Trophoblast cell (in vitro differentiated cells and primary cell): ENCODE results near the gene PHF21B.

ENCODE experiments used
- DNase-seq, 2 donors: peaks; one replicate each; pipeline ENCODE4 v3.0.0-alpha.2; 2016
- H2AFZ ChIP-seq: 2 replicates; pipeline ENCODE4 v1.6.1; 2013; ENCODE audit warnings: low read length, moderate library complexity, mild to moderate bottlenecking; ENCODE audit not compliant: insufficient read depth, poor library complexity
- H2AK5ac ChIP-seq: 2 replicates; pipeline ENCODE4 v1.6.1; 2013; ENCODE audit warnings: mild to moderate bottlenecking, low read length
- H2BK120ac ChIP-seq: 2 replicates; pipeline ENCODE4 v1.6.1; 2013; ENCODE audit warnings: low read length, mild to moderate bottlenecking, moderate library complexity; ENCODE audit not compliant: insufficient read depth, poor library complexity
- H2BK12ac ChIP-seq: 2 replicates; pipeline ENCODE4 v1.6.1; 2013; ENCODE audit warnings: mild to moderate bottlenecking, low read length, moderate library complexity
- H2BK5ac ChIP-seq: 2 replicates; pipeline ENCODE4 v1.6.1; 2013; ENCODE audit warnings: low read length, low read depth, moderate library complexity, mild to moderate bottlenecking; ENCODE audit not compliant: poor library complexity
- H3K14ac ChIP-seq: 2 replicates; pipeline ENCODE4 v1.6.1; 2013; ENCODE audit warnings: mild to moderate bottlenecking, low read length
- H3K18ac ChIP-seq: 2 replicates; pipeline ENCODE4 v1.6.1; 2013; ENCODE audit warnings: mild to moderate bottlenecking, low read length
- H3K23ac ChIP-seq: 2 replicates; pipeline ENCODE4 v1.6.1; 2013; ENCODE audit warnings: low read length
- H3K27ac ChIP-seq: 2 replicates; pipeline ENCODE4 v1.5.1; 2013; ENCODE audit warnings: low read depth, mild to moderate bottlenecking, inconsistent platforms, low read length, moderate library complexity
- H3K27me3 ChIP-seq: 2 replicates; pipeline ENCODE4 v1.6.1; 2013; ENCODE audit warnings: inconsistent platforms, mild to moderate bottlenecking, low read length, moderate library complexity; ENCODE audit not compliant: insufficient read depth
- H3K36me3 ChIP-seq, 2 experiments: 1 replicate in 1 of 2; 2 replicates in 1 of 2; pipeline ENCODE4 v1.6.1; 2013; ENCODE audit warnings: low read length in 2 of 2, mild to moderate bottlenecking in 2 of 2, moderate library complexity in 1 of 2; ENCODE audit not compliant: insufficient read depth in 2 of 2, control insufficient read depth in 1 of 2
- H3K4ac ChIP-seq: 2 replicates; pipeline ENCODE4 v1.6.1; 2013; ENCODE audit warnings: low read depth, mild to moderate bottlenecking, low read length, moderate library complexity
- H3K4me1 ChIP-seq, 2 experiments: 1 replicate in 1 of 2; 2 replicates in 1 of 2; pipeline ENCODE4 v1.6.1; 2013; ENCODE audit warnings: low read length in 2 of 2, mild to moderate bottlenecking in 2 of 2, moderate library complexity in 1 of 2; ENCODE audit not compliant: insufficient read depth in 2 of 2, control insufficient read depth in 1 of 2
- H3K4me2 ChIP-seq: 2 replicates; pipeline ENCODE4 v1.6.1; 2013; ENCODE audit warnings: inconsistent platforms, mild to moderate bottlenecking, low read length, moderate library complexity
- H3K4me3 ChIP-seq: 2 replicates; pipeline ENCODE4 v1.5.1; 2013; ENCODE audit warnings: mild to moderate bottlenecking, low read depth, low read length, inconsistent platforms
- H3K79me1 ChIP-seq: one replicate; pipeline ENCODE4 v1.6.1; 2013; ENCODE audit warnings: low read length
- H3K79me2 ChIP-seq: 2 replicates; pipeline ENCODE4 v1.6.1; 2013; ENCODE audit warnings: low read length, mild to moderate bottlenecking; ENCODE audit not compliant: control insufficient read depth, insufficient read depth, poor library complexity
- H3K9ac ChIP-seq: 2 replicates; pipeline ENCODE4 v1.6.1; 2013; ENCODE audit warnings: mild to moderate bottlenecking, low read length
- H3K9me3 ChIP-seq: 2 replicates; pipeline ENCODE4 v1.6.1; 2013; ENCODE audit warnings: low read depth, mild to moderate bottlenecking, control low read depth, inconsistent platforms, low read length; ENCODE audit not compliant: insufficient read depth
- H4K12ac ChIP-seq: 2 replicates; pipeline ENCODE4 v1.6.1; 2013; ENCODE audit warnings: low read depth, mild to moderate bottlenecking, low read length, moderate library complexity
- H4K8ac ChIP-seq: 2 replicates; pipeline ENCODE4 v1.6.1; 2013; ENCODE audit warnings: low read depth, mild to moderate bottlenecking, low read length, moderate library complexity
- H4K91ac ChIP-seq: one replicate; pipeline ENCODE4 v1.6.1; 2013; ENCODE audit warnings: low read depth, mild to moderate bottlenecking, low read length, moderate library complexity
- WGBS: extraction: QIAGEN DNeasy Blood & Tissue Kit; methylation state at CpG from one replicate; pipeline ENCODE4 v1.1.7; 2013; ENCODE audit warnings: missing lambda C conversion rate; ENCODE audit not compliant: insufficient read length, insufficient coverage; ENCODE audit errors: extremely low coverage; 5-methylcytosine and 5-hydroxymethylcytosine counted together

PHF21B gene

GRCh38 chr22:44952863-44953746 is 56.7 kb downstream of the PHF21B start:
- DNase-seq: no peak
- Histone ChIP-seq H3K4me1 (no peaks in the 10 kb centered on the region), H3K23ac (no peak overlapping the region), H3K9ac (no peak overlapping the region), H3K4ac (no peak overlapping the region), H4K91ac (no peak overlapping the region), H3K4me3 (no peak overlapping the region), H2BK12ac (no peak overlapping the region), H3K27ac (no peak overlapping the region), H4K12ac (no peak overlapping the region), H3K27me3 (no peaks in the 10 kb centered on the region), H4K8ac (no peak overlapping the region), H3K14ac (no peak overlapping the region), H2AK5ac (no peak overlapping the region), H3K79me1 (no peaks in the 10 kb centered on the region), H2BK5ac (no peak overlapping the region), H2BK120ac (no peak overlapping the region), H3K36me3 (no peaks in the 10 kb centered on the region), H3K4me2 (no peak overlapping the region), H3K18ac (no peak overlapping the region), H2AFZ (no peak overlapping the region), H3K9me3 (peaks cover 4% of the 10 kb centered on the region), H3K79me2 (no peaks in the 10 kb centered on the region)
- no CpG with 5 or more reads among the region's 15 CpGs for WGBS

- H3K23ac ChIP-seq: no peak overlapping the region
- H2BK120ac ChIP-seq: no peak overlapping the region
- no peak overlapping the region for H3K4me3 ChIP-seq
- H2AK5ac ChIP-seq: no peak overlapping the region
- no peaks in the 10 kb centered on the region for H3K27me3 ChIP-seq
- no peaks in the 10 kb centered on the region for H3K79me2 ChIP-seq
- no peak overlapping the region for H2BK5ac ChIP-seq
- no peaks in the 10 kb centered on the region for H3K36me3 ChIP-seq
- H3K79me1 ChIP-seq: no peaks in the 10 kb centered on the region
- H3K4ac ChIP-seq: no peak overlapping the region
- no peak overlapping the region for H2BK12ac ChIP-seq
- no peak overlapping the region for H3K27ac ChIP-seq
- no peak overlapping the region for H3K9ac ChIP-seq
- no peak overlapping the region for H4K8ac ChIP-seq
- H2AFZ ChIP-seq: no peak overlapping the region
- H3K4me2 ChIP-seq: no peak overlapping the region
- H3K4me1 ChIP-seq: no peaks in the 10 kb centered on the region
- no peak overlapping the region for H3K18ac ChIP-seq
- peaks cover 4% of the 10 kb centered on the region for H3K9me3 ChIP-seq
- no peak overlapping the region for H3K14ac ChIP-seq
- no peak overlapping the region for H4K12ac ChIP-seq
- no peak overlapping the region for H4K91ac ChIP-seq
- DNase-seq: no peak
Measured at GRCh38 chr22:44951510-44951816, 58.3 kb downstream of the PHF21B start.

DNA sequence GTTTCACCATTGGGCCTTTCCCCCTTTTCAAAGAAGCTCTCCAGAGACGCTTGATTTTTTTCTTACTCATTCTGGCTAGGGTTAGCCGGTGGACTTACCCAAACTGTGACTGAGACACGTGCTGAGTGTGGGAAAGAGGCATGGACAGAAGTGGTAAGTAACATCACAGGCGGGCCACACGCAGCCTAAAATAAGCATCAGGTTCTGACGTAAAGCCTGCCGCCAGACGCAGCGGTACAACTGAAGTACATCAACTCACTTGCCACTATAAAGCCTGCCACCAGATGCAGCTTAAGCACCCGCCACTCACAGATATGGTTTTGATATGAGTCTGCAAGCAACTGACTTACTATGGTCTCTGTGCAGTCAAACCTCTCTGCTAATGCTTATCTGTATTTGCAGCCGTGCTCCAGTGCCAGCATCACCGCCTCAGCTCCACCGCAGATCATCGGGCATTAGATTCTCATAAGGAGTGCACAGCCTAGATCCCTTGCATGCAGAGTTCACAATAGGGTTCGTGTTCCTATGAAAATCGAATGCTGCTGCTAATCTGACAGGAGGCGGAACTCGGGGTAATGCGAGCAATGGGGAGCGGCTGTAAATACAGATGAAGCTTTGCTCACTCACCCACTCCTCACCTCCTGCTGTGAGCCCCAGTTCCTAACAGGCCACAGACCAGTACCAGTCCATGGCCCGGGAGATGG is 58.8 kb downstream of the PHF21B start:
- Histone ChIP-seq H2BK120ac (no peak overlapping the region), H3K4ac (no peak overlapping the region), H3K18ac (no peak overlapping the region), H2BK12ac (no peak overlapping the region), H4K8ac (no peak overlapping the region), H3K4me2 (no peak overlapping the region), H3K14ac (no peak overlapping the region), H3K9me3 (peaks cover 4% of the 10 kb centered on the region), H3K9ac (no peak overlapping the region), H4K12ac (no peak overlapping the region), H3K79me2 (no peaks in the 10 kb centered on the region), H2AFZ (no peak overlapping the region), H2AK5ac (no peak overlapping the region), H3K4me3 (no peak overlapping the region), H4K91ac (no peak overlapping the region), H3K27ac (no peak overlapping the region), H2BK5ac (no peak overlapping the region), H3K4me1 (no peaks in the 10 kb centered on the region), H3K79me1 (no peaks in the 10 kb centered on the region), H3K27me3 (no peaks in the 10 kb centered on the region), H3K23ac (no peak overlapping the region), H3K36me3 (no peaks in the 10 kb centered on the region)
- no CpG with 5 or more reads among the region's 21 CpGs for WGBS
- DNase-seq: no peak

- Histone ChIP-seq H3K27ac (no peak overlapping the region), H3K79me1 (no peaks in the 10 kb centered on the region), H3K4me2 (no peak overlapping the region), H3K4me1 (no peaks in the 10 kb centered on the region), H3K9me3 (peaks cover 4% of the 10 kb centered on the region), H3K4me3 (no peak overlapping the region), H3K36me3 (no peaks in the 10 kb centered on the region), H3K79me2 (no peaks in the 10 kb centered on the region), H3K23ac (no peak overlapping the region), H2AK5ac (no peak overlapping the region), H2BK120ac (no peak overlapping the region), H2BK12ac (no peak overlapping the region), H2AFZ (no peak overlapping the region), H3K14ac (no peak overlapping the region), H3K18ac (no peak overlapping the region), H2BK5ac (no peak overlapping the region), H3K27me3 (no peaks in the 10 kb centered on the region), H4K8ac (no peak overlapping the region), H4K12ac (no peak overlapping the region), H4K91ac (no peak overlapping the region), H3K9ac (no peak overlapping the region), H3K4ac (no peak overlapping the region)
- no peak for DNase-seq
- WGBS: no CpG with 5 or more reads among the region's 13 CpGs
Measured at GRCh38 chr22:44947846-44948245, 62.0 kb downstream of the PHF21B start.
